OCI-LY1 (cell line): ENCODE results near the gene AKAP1.

Experiments used
- CTCF ChIP-seq: fragments of 200-600 bp; sonication (generic), shearing (Covaris generic); IDR thresholded peaks from 2 replicates; pipeline ENCODE4 v1.5.1; 2017; ENCODE audit warnings: mild to moderate bottlenecking, antibody characterized with exemption, low read length, moderate library complexity, mixed read lengths
- EZH2 ChIP-seq: fragments of 200-600 bp; sonication (generic), shearing (Covaris generic); IDR thresholded peaks from 2 replicates; pipeline ENCODE4 v1.8.0; 2017; ENCODE audit warnings: borderline replicate concordance, mixed run types, mild to moderate bottlenecking, antibody characterized with exemption, low read length, moderate library complexity, mixed read lengths

- no peak for TF ChIP-seq CTCF
- TF ChIP-seq EZH2: no peak
These were observed 58.3 kb downstream of the AKAP1 start for GRCh38 chr17:57143361-57143760.
